SK-N-SH (cell line): ENCODE data around the gene PTK7.

Experiments used
- CHD2 ChIP-seq: fragments of 150-350 bp; IDR thresholded peaks from 2 replicates; pipeline ENCODE4 v1.6.1; 2018; ENCODE audit warnings: low read length; ENCODE audit not compliant: partially characterized antibody
- CTCF ChIP-seq: fragments of 200-600 bp; sonication (generic); IDR thresholded peaks from 2 replicates; pipeline ENCODE4 v1.6.1; 2017; ENCODE audit warnings: antibody characterized with exemption, mild to moderate bottlenecking, moderate library complexity
- EP300 ChIP-seq, 2 experiments: IDR thresholded peaks; 2 replicates each; pipeline versions ENCODE4 v1.4.0 to v1.6.1; 2012; ENCODE audit warnings: borderline replicate concordance in 1 of 2, low read depth in 1 of 2, low read length in 1 of 2
- EZH2phosphoT487 ChIP-seq: fragments of 200-600 bp; sonication (generic); IDR thresholded peaks from 2 replicates; pipeline ENCODE4 v1.6.1; 2017; ENCODE audit warnings: low read depth, mixed run types, mild to moderate bottlenecking, antibody characterized with exemption, moderate library complexity, borderline replicate concordance
- FOXM1 ChIP-seq: IDR thresholded peaks from 2 replicates; pipeline ENCODE4 v1.4.0; 2012; ENCODE audit warnings: low read depth, mild to moderate bottlenecking
- MAX ChIP-seq: IDR thresholded peaks from 2 replicates; pipeline ENCODE4 v1.4.0; 2012; ENCODE audit warnings: low read depth
- MXI1 ChIP-seq: IDR thresholded peaks from 2 replicates; pipeline ENCODE4 v1.6.1; 2012; ENCODE audit warnings: mild to moderate bottlenecking, low read depth, low read length, improper control_type of control experiment
- NFIC ChIP-seq: IDR thresholded peaks from 2 replicates; pipeline ENCODE4 v1.4.0; 2012; ENCODE audit warnings: borderline replicate concordance
- POLR2AphosphoS5 ChIP-seq: IDR thresholded peaks from 2 replicates; pipeline ENCODE4 v1.6.1; 2012; ENCODE audit warnings: low read depth, low read length
- REST ChIP-seq: IDR thresholded peaks from 2 replicates; pipeline ENCODE4 v1.6.1; 2012; ENCODE audit warnings: mild to moderate bottlenecking, low read depth, low read length, moderate library complexity
- TAF1 ChIP-seq: IDR thresholded peaks from 2 replicates; pipeline ENCODE4 v1.6.1; 2012; ENCODE audit warnings: low read depth, mild to moderate bottlenecking, low read length, moderate library complexity, borderline replicate concordance
- TF ChIP-seq, protein P1 (sequence below): fragments of 150-350 bp; IDR thresholded peaks from 2 replicates; pipeline ENCODE4 v1.6.1; 2017; ENCODE audit warnings: antibody characterized with exemption, low read length, low read depth, borderline replicate concordance

DNA sequence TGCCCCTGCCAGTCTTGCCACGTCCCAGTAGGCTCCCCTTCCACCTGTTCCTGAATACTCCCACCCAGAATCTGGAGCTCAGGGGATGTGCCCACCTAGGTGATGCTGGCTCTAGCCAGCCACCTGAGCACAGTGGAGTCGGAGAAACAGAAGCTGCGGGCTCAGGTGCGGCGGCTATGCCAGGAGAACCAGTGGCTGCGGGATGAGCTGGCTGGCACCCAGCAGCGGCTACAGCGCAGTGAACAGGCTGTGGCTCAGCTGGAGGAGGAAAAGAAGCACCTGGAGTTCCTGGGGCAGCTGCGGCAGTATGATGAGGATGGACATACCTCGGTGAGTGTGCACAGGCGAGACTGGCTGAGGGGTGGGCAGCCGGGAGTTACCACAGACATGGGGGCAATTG lies 13.3 kb upstream of the PTK7 start:
- TF ChIP-seq CTCF (no peak), POLR2AphosphoS5 (no peak), MAX (no peak), REST (no peak), EP300 (IDR thresholded peaks at IDR 0.05; ENCODE audit: borderline replicate concordance in 1 of 2, low read depth in 1 of 2, low read length in 1 of 2) (no peak), EZH2phosphoT487 (no peak), FOXM1 (no peak), NFIC (no peak), TAF1 (no peak), CHD2 (no peak), MXI1 (no peak)
- TF ChIP-seq, protein P1, sequence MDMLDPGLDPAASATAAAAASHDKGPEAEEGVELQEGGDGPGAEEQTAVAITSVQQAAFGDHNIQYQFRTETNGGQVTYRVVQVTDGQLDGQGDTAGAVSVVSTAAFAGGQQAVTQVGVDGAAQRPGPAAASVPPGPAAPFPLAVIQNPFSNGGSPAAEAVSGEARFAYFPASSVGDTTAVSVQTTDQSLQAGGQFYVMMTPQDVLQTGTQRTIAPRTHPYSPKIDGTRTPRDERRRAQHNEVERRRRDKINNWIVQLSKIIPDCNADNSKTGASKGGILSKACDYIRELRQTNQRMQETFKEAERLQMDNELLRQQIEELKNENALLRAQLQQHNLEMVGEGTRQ, result no peak
